Pons (tissue), 1 donor: ENCODE results near the gene FASTKD2.
"Not testable (repeated sequence)": the region's sequence is repeated elsewhere in the genome, so short reads cannot be mapped to it uniquely, and the experiment has no call there.

Experiments
- DNase-seq: peaks from one replicate; pipeline ENCODE4 v3.0.0-alpha.2; 2016; ENCODE audit warnings: low spot score

FASTKD2 gene

DNA sequence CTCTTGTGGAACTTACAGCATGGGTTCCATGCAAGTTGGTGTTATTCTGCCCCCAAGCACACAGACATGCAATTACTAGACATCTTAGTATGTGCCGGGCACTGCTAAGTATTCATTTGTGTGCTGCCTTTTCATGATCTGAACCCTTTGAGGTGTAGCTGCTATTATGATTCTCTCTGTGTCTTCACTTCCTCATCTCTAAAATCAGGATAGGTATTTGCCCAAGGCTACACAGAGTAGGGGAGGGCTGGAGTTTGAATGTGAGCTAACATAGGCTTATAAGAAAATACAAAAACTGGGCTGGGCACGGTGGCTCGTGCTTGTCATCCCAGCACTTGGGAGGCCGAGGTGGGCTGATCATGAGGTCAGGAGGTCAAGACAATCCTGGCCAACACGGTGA, 27.2 kb downstream of the FASTKD2 start:
- DNase-seq = no peak

DNA sequence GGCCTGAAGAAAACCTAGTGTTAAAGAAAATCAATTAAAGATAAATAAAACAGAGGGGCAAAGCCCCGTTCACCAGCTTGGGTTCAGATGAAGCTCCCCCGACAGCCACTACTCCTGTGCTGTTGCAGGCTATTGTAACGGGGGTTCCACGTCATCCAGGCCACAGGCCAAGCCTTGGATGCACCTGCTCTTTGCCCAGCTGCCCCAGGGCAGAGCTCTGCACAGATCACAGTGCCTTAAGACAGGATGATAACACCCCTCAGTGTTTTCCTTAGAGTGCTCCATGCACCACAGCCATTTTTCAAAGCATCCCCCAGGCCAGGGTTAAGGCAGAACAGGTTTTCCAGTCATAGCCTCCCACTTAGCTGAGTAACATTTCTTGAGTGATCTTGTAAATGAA, 32.0 kb downstream of the FASTKD2 start:
- DNase-seq = no peak

DNA sequence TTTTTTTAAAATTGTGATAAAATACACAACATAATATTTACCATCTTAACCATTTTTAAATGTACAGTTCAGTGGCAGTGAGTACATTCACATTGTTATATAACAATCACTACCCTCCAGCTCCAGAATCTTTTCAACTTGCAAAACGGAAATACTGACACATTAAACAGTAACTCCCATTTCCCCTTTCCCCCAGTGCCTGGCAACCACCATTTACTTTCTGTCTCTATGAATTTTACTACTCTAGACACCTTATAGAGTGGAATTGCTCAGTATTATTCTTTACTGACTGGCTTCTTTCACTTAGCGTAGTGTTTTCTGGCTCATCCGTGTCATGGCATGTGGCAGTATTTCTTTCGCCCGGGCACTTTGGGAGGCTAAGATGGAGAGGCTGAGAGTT, 32.6 kb downstream of the FASTKD2 start:
- no peak for DNase-seq

DNA sequence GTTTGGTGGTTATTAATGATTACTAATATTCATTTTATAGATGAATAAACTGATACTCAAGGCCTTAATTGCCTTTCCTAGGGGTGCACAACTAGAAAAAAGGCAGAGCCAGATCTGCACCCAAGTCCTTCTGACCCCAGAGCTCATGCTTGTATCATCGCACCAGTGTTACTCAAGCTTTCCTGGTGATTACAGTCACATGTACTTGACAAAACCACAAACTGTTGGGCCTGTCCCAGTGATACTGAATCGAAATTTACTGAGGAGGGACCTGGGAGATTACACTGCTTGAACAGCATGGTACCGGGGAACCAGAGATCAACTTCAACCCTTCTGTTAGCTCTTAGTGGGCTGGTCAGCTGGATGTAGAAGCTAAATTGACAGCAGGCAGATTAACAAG, 33.7 kb downstream of the FASTKD2 start:
- DNase-seq = no peak

DNA sequence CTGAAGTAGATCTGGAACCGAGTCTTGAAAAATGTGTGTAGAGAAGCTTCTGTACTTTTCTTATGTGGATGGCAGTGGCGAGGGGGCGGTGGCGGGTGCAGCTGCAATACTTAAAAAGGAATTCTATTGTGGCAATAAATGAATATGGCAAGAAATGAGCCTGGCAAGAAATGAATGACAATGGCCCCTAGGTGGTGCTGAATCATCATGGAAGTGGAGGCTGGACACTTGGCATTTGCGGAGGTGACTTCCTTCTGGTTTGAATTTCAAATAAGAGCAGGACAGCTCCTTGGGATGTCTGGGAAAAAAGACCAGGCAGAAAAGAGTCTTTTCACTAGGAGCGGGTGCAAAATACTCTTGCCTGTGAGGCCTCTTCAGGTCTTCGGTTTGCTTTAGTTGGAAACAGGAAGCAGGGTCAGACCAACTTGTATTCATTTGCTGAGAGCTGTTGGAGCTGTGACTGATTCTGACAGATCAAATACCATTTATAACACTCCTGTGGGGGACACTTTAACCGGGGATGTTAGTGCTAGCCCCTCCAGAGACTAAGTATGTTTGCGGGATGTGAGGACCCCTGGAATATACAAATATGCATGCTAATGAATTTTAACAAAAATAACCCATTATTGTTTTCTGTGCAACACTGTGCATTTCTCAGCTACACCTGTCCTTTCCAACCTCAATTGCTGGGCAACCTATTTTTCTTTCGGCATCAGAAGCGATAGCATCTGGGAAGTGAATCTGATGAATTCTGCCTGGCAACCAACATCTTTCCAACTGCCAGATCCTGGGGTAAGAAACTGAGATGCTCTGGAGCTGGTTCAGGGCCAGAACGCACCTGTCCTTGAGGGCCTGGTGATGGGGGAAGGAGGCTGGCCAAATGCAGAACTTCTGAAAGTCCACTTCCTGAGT, 35.4 kb downstream of the FASTKD2 start:
- DNase-seq = peak; percentile 90

DNA sequence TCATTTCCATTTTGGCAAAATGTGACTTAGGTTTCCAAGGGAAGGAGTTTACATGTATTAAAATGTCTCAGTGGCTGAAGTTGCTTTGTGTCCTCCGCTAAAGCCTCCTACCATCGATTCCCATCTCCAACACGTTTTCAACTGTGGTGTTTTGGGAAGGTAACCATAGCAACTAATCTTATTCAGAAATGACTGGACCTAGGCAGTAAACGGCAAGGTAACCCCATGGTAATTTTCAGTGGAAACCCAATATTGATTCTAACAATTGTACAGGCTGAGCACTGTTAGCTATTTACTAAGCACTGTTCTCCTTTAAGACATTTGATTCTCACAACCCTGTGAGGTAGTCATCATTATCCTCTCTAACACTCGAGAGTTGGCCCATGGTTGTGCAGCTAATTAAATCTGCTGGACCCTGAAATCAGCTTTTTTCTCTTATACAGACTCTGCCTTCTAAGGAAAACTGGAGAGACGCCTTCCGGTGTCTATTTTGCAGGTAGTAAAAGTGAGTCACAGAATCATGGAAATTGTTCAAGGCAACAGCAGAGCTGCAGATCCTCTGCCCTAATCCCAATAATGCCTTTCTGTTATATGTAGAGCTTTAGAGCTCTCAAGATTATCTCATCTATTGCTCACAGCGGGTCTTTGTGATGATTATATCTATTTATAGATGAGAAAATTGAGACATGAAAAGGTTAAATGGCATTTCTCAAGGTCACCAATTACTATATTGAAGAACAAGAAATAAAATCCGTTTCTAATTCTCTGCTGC, 36.2 kb downstream of the FASTKD2 start:
- DNase-seq = no peak

DNA sequence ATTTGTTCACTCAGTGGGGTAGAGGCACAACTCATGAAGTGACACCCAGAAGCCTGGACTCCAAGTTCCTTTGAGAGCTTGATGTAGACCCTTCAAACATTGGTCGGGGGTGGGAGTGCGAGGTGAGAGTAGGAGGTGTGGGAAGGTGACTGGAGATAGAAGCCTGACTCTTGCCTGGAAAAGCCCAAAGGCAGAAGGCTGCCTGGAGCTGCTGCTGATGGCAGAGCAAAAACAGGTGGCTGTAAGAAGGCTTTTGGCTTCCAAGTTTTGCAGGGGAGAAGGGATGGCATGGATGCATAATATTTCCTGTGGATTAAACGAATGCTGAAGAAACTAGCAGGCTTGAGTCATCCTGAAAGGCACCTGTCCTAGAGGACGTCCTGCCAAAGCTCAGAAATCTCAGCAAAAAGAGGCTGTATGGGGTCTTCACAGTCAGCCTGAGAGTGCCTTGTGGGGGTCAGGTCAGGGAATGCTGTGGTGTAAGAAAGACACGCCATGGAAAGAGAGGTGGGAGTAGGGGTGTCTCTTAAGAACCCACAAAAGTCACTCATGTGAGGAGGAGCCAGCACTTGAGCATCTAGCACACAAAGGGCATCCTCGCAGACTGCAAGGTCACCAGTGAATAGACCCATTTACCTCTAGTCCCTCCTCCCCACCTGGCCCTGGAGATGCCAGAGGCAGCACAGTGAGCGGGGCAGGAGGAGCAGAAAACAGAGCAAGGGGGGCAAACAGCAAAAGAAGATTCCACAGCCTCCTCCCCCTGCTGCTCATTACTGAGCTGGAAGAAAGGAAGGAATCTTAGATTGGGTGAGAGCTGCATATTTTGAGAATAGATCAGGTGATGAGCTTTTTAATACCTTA, 37.5 kb downstream of the FASTKD2 start:
- no peak for DNase-seq

DNA sequence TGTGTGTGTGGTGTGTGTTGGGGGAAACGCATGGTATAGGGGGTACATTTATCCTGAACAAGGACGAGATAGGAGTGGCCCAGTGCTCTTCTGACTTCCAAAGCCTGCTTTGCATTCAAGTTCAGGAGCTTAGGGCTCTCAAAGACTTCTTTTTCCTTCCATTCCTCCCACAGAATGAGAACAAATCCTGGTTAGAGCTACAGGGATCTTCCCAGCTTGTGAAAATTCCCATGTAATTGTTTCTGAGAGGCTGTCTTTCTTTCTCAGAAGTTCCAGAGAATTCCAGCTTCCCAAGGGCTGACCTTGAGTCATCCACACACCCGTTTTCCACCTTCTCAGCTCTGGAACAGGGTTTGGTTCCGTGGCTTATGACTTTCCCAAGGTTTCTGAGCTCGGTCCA, 38.9 kb downstream of the FASTKD2 start:
- no peak for DNase-seq

DNA sequence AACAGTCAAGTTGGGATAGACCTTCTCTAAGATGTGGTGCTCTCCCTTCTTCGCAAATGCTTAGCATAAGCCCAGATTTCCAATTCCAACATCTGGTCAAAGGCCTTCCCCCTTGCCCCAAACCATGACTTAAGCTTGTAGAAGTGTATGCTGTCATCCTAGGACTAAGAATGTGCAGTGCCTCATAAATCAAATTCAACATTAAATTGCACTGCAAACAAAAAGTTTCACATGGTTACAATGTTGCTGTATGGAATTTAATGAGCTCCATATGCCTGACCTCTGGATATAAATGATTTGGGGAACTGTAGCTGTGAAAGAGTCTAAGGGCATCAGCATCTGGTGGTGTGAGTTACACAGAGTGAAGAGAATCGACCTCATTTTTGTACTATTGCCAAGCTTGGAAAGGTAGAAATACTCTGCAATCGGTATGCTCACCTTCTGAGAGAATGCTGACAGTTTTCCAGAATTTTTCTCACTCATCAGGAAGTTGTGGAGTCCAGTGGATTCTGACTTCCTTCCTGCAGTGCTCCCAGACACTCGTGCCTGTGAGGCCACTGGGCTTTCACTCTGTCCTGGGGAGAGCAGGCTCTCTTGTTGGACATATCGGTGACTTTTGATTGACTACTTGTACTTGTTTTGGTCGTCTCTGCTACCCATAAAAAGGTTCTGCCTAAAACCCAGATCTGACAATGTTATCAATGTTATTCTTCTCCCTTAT, 40.6 kb downstream of the FASTKD2 start:
- DNase-seq = no peak

DNA sequence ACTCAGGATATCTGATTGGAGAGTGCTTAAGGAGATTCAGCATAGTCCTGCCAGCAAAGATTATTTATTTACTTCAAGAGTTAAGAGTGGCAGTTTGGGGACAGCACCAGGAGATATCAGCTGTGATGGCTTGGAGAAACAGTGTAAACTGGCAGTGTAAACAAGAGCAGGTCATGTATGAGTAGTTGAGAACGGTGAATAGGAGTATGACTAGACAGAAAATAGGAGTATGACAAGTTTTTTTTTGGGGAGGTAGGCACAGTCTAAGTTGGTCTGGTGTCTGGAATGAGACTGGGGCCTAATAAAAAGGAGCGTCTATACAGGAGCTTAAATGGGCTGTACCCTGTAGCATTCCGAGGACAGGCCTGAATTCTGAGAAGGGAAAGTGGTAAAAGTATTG, 42.2 kb downstream of the FASTKD2 start:
- DNase-seq = not testable (repeated sequence)

DNA sequence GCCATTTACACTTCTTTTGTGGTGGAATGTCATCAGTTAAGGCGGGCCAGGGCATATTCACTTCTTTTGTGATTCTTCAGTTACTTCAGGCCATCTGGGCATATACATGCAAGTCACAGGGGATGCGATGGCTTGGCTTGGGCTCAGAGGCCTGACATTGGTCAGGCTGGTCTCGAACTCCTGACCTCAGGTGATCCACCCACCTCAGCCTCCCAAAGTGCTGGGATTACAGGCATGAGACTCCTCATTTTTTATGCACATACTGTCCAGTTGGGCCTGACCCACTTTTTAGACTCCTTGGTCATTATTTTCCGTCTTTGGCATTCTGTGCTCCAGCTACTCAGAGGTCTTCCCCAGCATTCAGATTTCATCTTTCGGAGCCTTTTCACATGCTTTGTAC, 47.1 kb downstream of the FASTKD2 start:
- DNase-seq = not testable (repeated sequence)

DNA sequence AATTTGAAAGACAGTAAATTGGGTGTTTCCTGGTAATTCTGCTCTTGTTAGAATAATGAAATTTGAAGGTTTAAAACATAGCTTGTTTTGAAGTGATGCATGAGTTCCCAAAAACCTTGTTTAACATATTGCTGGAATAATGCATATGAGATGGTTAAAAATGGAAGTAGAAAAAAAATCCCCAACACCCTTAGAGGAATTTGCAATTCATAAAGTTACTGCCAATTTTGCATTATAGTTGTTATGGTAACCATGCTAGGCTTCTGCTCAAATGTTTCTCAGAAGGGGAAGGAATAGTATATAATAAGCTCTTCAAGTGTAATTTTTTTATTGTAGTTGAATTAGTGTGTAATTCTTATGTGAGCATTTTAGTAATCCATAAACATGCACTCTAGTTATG, 49.1 kb downstream of the FASTKD2 start:
- no peak for DNase-seq

DNA sequence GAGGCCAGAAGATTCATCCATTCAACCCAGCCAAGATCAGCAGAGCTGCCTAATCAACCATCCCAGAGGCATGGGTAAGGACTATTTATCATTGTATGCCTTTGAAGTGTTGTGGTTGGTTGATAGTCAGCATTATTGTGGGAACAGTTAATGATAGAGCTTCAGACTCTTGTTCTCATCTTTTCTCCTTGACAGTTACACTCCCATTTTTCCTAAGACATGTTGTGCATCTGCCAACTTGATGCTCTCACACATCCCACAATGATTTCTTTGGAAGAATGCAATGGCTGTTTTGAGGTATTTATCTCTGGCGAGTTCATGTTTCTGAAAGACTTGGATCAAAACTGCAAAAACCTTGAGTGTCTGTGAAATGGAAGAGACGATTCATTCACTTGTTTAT, 55.4 kb downstream of the FASTKD2 start:
- no peak for DNase-seq

DNA sequence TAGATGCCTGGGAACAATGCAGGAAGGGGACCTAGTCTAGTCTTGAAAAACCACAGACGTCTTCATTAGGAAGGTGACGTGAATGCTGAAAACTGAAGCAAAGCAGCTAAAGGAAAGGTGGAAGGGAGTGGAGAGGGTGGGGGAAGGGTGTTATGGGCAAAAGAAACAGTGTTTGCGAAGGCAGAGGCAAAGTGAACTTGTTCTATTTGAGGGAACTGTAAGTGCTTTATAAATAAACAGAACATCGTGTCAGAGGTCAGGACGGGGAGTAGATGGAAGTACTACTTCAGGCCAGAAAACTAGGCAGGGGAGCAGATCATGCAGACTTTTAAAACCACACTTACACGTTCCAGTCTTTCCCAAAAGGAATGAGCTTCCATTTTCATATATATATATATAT, 57.8 kb downstream of the FASTKD2 start:
- DNase-seq = no peak

DNA sequence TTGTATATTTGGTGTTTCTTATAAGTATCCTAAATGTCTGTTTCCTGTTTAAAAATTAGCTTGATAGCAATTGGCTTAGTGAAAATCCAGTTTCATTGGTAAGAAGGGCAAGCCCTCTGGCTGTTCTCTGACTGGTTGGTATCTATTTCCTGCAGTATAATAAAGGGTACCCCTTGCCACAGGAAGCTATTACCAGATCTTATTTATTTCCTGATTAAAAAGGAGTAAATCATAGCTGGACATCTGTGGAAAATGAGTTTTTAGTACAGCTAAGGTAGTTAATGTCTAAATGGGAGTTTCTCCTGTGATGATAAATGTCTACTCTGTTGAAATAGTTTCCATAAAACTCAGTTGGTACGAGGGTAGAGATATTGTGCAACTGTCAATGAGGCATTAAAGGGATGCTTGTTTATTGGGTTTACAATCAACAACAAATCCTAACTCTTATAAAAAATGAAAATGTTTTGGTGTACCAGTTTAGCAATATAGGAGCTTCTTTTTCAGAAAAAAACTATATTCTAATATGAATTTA, 58.7 kb downstream of the FASTKD2 start:
- no peak for DNase-seq

DNA sequence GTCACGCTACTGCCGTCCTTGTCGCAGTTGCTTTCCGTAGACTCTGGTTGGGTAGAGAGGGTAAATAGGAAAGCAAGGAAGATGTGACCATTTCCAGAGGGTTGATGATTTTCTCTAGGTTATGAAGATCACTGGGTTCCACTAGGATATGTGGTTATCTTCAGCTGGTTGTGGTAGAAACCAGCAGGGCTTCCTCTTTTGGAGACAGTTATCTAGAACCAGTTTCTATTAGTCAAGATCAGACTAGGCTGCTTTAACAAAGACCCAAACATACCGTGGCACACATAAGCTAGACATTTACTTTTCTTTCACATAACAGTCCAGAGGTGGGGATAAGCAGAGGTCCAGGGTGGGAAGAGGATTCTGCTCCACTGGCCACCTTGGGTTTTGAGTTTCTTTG, 59.6 kb downstream of the FASTKD2 start:
- no peak for DNase-seq

DNA sequence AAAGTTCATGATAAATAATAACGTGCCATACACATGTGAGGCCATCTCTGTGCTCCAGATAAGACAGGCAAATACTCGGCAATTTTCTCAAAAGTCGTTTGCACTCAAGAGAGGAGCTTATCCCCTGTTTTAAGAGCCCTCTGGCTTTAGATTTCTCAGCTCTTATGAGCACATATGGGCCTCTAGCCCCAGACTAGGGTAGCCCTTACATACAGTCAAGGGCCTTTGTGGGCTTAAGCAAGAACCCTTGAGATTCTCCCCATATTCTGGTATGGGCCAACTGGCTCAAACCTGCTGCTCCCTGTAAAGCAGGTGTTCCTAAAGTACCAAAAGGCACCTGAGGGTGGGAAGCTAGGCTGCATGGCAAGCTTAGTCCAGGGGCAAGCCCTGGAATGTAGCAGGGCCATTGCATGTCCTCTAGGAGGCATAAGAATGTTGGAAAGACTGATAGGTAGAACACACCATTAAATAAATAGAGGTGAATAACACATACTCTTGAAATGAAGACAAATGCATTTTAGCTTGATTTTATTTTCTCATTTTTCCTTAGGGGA, 66.1 kb downstream of the FASTKD2 start:
- DNase-seq = no peak

DNA sequence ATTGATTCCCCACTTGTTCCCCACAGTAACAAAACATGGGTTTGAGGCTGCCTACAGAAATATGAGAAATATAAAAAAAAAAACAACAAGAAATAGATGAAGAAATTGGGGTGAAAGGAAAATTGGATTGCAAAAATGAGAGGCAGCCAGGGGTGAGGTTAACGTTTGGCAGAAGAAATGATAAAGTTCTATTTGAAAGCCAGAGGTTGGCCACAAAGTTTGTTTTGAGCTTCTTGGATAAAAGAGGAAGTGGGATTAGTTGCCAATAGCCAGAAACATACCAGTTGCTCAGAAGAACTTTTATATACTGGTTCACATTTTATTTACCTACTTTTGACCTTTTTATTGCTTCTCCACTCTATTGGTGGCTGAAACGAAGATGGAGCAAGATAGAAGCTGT, 67.5 kb downstream of the FASTKD2 start:
- no peak for DNase-seq

DNA sequence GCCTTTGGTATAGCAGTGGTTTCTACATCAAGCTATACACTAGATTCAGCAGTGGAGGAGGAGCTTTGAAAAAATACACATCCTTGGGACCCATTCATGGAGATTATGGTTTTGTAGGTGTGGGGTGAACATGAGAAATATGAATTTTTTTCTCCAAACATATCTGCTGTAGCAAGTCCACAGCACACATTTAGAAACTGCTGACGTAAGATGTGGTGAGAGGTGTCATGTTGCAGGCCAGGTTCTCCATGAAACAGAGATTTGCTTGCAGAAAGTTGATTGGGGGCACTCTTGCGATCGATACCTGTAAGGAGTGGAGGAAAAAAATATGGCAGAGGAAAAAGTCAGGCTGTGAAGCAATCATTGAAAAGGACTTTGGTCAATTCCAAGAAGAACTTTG, 67.9 kb downstream of the FASTKD2 start:
- DNase-seq = no peak

DNA sequence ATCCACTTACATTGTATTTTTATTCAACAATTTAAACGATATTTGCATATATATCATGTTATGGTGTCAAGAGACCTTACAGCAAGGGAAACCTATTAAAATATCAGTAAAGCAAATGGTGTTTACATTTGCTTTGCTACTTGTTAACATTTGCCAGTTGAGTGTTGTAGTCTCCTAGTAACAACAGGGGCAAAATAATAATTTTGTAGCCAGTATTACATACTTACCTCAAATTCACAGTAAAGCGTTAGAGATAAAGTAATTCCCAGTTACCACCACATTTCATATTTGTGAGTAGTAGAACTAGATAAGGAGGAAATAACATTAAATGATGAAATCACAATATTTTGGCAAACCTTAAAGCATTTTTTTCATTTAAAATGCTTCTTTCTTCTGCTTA, 71.3 kb downstream of the FASTKD2 start:
- DNase-seq = no peak

DNA sequence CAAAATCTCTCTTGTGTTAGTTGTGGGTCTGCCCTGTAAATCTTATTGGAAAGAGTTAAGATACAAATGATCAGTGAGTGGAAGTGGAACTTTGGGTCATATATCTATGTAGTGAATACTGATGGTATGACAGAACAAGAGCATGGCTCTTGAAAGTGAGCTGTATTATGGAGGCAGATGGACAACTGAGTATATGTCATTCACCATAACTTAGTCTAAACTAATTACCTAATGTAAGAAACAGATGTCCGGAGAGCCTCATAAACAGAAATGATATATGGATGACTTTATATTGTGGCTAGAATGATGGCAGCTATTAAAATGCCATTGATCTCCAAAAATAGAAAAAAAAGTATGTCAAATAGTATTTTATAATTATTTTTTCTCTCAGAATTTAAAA, 72.4 kb downstream of the FASTKD2 start:
- no peak for DNase-seq
